Stimulated activated CD8-positive, alpha-beta memory T cell treated with anti-CD3 and anti-CD28 coated beads, Interleukin-12 subunit alpha, Interleukin-12 subunit beta, amount 100 ng/mL, for 1 hour (primary cell): ENCODE results near the gene ASGR2.
"Not testable (repeated sequence)": the region's sequence is repeated elsewhere in the genome, so short reads cannot be mapped to it uniquely, and the experiment has no call there.

Source experiments
- DNase-seq: peaks from one replicate; pipeline ENCODE4 v3.0.0-alpha.2; 2020; ENCODE audit warnings: low read depth

Gene ASGR2, protein sequence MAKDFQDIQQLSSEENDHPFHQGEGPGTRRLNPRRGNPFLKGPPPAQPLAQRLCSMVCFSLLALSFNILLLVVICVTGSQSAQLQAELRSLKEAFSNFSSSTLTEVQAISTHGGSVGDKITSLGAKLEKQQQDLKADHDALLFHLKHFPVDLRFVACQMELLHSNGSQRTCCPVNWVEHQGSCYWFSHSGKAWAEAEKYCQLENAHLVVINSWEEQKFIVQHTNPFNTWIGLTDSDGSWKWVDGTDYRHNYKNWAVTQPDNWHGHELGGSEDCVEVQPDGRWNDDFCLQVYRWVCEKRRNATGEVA

DNA sequence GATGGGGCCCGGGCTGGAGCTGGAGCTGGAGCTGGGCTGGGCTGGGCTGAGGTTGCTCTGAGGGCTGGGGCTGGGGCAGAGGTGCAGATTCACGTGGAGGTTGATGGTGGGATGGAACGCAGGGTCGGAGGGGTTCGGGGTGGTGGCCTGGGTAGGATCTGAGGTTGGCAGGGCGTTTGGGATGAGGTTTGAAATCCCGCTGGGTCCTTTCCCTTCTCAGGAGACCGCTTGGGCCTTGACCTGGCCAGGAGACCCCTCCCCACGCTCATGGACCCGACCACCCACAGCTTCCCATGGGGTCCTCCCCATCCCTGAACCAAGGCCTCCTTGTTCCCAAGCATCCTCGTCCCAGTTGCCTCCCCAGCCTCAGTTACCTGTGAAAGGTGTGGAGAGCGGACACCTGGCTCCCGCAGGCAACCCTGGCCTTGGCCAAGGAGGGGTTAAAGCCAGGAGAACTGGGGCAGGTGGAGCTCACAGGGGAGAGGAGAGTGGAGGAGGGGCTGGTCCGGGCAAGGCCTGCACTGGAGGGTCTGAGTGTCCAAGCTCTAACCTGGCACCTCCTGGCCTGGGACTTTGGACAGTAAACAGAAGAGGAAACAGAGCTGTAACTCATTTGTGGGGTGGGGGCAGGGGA lies at the start of gene ASGR2:
Gene ASGR2 (minus strand): TSS at position 582 of the 634 bp plus-strand sequence. CDS start 582 bp downstream, outside the sequence.
- DNase-seq = no peak

DNA sequence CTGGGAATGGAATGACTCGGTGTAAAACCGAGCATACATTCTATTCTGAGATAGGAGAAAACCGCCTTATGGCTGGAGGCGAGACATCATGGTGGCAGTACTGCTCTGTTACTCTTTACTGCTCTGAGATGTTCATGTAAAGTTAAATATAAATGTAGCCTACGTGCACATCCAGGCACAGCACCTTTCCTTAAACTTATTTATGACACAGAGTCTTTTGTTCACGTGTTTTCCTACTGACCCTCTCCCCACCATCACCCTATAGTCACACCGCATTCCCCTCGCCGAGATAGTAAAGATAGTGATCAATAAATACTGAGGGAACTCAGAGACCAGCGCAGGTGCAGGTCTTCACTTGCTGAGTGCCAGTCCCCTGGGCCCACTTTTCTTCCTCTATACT lies 44.9 kb upstream of the ASGR2 start:
- DNase-seq = not testable (repeated sequence)

DNA sequence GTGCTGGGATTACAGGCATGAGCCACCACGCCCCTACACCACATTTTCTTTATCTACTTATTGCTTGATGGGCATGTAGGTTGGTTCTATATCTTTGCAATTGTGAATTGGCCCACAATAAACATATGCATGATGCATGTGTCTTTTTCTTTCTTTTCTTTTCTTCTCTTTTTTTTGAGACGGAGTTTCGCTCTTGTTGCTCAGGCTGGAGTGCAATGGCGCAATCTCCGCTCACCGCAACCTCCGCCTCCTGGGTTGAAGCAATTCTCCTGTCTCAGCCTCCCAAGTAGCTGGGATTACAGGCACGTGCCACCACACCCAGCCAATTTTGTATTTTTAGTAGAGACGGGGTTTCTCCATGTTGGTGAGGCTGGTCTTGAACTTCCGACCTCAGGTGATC lies 43.8 kb upstream of the ASGR2 start:
- not testable (repeated sequence) for DNase-seq

DNA sequence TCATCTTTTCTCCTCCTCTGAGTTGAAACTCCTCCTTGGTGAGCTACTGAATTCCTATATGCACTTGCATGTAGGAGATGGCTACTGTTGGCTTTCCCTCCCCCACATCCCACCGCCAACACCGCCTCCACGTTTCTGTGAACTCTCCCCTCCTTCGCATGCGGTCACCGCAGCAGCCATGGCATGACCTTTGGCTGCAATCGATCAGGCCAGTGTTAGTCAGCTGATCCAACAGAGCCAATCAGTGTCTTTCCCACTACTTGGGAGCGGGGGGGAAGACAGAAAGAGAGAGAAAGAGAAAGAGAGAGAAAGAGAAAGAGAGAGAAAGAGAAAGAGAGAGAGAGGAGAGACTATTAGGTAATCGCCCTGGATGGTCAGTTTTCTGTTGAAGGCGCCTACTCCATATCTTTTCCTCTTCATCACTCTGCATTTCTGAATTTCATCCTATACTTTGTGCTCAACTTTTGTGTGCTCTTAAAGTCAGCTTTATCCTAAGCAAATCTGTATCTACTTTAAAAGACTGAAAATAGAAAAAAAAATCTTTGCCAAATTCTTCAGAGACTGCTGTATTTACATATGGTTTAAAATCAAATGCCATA lies 41.8 kb upstream of the ASGR2 start:
- no peak for DNase-seq

DNA sequence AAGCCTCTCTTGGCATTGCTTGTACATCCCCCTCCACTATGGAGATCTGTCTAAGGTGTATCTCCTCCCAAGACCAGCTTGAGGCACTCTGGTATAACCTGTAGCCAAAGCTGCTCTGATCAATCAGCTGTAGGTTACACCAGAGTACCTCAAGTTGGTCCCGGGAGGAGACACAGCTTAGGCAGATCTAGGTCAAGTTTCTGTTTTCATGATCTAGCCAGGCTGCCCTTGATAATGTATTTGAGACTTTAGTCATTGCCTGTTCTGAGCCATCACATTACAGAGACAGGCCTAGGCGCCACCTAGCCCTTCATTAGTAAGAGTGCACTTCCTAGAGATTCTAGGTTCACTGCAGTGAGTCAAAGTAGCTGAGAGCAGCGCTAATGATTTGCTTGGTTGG lies 33.1 kb upstream of the ASGR2 start:
- no peak for DNase-seq

DNA sequence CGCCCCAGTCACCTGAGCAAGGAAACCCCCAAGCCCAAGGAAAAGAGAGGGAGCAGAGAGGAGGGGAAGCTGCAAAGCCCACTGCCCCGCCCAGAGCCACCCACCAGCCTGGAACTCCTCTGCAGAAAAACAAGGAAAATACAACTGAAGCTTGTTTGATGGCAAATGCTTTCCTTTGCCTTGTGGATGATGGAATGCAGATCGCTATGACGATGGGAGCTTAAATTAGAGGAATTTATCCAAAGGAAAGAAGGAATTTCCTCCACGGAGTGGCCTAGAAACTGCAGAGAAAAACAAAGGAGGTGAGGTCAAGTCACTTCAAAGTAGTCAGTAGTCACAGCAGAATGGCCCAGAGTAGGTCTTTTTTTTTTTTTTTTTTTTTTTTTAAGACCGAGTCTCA lies 31.5 kb upstream of the ASGR2 start:
- no peak for DNase-seq

DNA sequence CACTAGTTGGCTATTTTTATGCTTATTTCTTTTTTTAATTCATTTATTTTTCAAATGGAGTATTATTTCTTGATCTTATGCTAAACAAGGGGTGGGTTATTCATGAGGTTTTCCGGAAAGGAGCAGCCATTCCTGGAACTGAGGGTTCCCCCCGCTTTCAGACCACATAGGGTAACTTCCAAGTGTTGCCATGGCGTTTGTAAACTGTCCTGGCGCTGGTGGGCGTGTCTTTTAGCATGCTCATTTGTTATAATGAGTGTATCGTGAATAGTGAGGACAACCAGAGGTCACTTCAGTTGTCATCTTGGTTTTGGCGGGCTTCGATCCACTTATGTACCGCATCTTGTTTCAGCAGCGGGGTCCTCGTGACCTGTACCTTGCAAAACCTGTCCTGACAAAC lies 29.6 kb upstream of the ASGR2 start:
- DNase-seq = no peak

DNA sequence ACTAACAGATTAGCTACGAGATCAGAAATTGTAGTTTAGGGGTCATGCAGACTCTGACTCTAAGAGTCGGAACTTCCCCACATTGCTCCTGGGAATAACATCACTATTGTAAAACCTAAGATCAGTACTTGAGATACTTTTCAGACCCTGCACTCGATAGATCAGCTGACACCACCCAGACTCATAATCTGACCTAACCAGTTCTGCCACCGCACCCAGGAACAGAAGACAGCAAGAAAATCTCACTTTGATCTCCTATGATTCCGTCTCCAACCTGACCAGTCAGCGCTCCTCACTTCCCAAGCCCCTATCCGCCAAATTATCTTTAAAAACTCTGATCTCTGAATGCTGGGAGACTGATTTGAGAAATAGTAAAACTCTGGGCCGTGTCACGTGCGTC lies 27.2 kb upstream of the ASGR2 start:
- DNase-seq = no peak

DNA sequence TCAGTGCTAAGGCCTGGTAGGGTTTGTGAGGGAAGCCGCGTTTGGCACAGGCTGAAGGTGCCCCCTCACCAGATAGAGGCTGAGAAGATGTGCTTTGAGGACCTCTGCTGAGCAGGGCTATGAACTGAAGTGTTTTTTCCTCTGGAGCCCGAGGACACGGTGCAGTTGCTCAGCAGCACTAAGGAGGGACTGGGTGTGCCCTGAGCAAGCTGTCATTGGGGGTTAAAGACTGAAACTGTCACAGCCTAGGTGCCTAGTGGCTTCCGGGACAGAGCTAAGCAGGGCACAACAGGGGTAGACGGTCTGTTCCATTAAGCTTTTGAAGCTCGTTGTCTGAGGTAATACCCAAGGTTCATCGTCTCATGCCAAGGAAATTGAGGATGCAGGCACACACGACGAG lies 24.8 kb upstream of the ASGR2 start:
- no peak for DNase-seq

DNA sequence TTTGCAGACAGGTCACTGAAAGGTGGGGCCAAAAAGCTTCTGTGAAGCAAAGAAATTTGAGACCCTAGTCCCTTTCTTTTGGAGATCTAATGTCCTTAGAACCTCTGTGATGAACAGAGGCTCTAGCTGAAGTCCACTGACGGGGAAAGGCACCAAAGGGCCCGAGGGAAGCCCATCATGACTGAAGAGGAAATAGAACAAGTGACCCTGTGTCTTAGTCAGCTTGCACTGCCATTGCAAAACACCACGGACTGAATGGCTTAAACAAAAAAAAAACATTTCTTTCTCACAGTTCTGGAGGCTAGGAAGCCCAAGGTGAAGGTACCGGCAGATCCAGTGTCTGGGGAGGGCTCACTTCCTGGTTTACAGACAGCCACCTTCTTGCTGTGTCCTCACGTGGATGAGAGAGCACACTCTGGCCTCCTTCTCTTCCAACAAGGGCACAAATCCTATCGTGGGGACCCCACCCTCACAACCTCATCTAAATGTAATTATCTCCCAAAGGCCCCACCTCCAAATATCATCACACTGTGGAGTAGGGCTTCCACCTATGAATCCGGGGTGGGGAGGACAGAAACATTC lies 24.3 kb upstream of the ASGR2 start:
- no peak for DNase-seq

DNA sequence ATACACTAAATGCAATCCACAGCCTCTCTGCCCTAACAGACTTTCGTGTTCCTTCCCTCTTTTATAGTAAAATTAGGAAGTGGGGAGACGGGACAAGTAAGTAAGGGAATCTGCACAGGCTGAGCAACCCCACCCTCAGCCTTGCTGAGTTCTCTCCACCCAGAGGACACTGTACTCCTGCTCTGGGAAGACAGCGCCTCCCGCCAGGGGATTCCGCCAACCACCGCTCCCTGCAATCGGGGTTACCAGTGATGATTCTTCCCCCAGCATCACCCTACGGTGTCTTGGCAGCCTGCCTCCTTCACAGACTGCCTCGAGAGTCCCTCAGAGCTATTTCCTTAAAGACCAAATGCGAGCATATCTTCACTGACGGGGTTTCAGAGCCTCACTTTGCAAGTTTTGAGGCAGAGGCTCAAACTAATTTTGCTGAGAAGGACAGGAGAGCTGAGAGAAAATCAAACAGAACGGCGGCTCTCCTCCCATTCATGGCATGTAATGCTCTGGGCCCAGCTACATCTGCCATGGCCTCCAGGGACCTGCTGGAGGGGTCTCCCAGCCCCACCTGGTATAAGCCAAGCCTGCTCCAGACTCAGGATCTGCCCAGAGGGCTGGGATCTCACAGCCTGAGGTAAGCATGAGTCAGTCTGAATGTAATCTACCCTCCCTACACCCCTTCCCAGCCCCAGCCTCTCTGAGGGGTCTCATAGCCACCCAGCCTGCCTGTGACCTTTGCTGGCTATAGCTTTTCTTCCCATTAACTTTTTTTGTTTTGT lies 22.7 kb upstream of the ASGR2 start:
- DNase-seq = no peak

DNA sequence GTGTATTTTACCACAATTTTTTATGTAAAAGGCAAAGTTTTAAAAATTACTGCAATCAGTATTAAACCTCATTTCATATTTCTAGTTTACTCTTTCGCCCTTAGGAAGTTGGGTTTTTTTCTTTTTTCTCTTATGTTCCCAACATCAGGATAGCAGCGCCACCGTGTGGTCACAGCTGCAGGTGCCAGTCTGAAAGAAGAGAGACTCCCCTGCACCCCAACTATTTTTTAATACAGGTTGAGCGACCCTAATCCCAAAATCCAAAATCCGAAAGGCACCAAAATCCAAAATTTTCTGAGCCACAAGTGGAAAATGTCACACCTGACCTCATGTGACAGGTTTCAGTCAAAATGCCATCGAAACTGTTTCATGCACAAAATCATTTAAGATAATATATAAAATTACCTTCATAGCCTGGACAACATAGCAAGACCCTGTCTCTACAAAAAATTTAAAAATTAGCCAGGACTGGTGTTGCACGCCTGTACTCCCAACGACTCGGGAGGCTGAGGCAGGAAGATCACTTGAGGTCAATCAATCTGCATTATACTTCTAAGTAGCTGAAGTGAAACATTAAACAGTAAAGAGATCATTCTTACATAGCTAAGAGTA lies 21.8 kb upstream of the ASGR2 start:
- DNase-seq = peak; percentile 68

DNA sequence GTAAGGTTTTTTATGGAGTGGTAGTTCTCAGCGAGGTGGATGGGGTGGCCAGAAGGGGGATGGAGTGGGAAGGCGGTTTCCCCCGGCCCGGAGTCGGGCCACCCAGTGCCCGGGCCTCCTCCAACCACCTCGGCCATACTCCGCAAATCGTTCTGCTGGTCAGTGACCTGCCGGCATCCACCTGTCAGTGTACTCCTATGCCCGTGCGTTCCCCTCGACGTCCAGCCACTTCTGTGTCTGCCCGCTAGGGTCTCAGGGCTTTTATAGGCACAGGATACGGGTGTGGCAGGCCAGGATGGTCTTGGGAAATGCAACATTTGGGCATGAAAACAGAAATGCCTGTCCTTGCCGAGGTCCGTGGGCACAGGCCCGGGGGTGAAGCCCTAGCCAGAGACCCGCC lies 19.3 kb upstream of the ASGR2 start:
- no peak for DNase-seq

DNA sequence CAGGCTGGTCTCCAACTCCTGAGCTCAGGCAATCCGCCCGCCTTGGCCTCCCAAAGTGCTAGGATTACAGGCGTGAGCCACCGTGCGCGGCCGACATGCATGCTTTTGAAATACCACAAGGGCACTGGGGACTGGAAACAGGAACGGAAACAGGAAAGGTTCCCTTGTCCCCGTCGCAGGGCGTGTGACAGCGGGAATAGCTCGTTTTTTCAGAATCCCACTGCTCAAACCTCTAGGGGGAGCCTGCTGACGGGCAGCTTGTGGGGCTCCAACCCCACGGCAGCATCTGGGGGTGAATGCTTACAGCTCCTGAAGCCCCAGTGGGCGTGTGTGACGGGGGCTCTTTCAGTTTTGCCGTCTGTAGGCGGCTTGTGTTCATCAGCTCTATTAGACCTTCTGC lies 18.8 kb upstream of the ASGR2 start:
- no peak for DNase-seq

DNA sequence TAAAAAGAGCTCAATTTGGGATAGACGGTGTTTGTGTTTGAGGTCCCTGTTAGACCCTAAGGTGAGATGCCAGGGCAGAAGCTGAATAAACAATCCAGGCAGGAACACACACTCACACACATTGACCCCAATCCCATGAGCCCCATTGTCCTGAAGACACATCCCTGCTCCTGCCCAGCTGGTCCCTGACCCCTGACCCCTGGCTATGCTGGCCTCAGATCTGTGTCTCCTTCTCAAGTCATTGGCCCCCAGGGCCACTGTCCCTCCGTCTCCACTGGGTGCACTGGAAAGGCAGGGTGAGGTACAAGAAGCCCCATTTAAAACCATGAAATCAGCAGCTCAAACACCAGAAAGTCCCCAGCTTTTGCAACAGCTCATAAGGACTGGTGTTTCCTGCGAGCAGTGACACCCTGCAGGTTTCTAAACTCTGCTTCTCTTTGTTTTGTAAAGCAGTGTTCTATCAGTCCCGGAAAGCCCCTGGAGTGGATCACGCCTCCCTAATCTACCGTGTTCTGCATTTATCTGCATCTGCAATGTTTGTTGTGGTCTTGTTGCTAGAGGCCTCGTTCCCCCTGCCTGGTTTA lies 18.0 kb upstream of the ASGR2 start:
- peak; percentile 18 for DNase-seq

DNA sequence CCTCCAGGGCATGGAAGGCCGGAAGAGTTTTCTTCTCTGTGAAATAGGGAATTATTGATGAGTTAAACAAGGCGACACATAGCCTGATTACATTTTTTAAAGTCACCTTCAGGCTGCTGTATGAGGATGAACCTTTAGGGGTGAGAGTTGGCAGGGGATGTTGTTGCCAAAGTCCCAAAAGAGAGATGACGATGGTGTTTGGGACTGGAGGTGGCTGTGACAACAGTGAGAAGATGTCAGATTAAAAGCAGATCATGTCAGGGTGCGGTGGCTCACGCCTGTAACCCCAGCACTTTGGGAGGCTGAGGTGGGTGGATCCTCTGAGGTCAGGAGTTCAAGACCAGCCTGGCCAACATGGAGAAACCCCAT lies 16.8 kb upstream of the ASGR2 start:
- DNase-seq = no peak

DNA sequence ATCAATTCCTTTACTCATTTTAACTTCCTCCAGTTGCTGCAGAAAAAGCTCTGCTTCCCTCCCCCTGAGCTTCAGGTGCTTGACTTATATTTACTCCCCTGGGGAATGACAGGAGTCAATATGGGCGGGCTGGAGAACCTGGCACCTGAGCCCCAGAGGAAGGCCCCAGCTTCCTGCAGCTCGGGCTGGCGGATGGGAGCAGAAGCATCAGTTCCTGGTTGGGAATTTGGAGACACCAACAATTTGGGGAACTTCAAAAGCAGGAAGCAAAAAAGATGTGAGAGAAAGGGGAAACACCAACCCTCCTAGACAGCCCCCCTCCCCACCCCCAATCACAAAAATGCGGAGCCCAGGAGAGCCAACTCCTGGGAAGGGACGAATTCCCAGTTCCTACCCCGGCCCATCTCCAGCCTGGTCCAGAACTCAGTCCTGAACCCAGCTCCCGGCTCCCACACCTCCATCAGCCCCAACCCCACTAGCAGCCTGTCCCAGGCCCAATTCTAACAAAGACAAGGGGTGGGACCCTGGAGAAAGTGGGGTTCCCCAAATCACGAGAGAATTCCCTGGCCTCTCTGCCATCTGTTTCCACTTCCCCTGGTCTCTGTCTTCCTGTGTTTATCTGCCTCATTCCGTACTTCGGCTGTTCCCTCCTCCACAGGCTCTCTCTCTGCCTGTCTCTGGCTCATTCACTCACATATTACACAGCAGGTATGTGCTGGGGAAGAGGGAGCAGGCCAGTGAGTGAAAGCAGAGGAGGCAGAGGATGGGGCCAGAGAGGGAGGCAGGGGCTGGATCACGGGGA lies 16.2 kb upstream of the ASGR2 start:
- DNase-seq = no peak

DNA sequence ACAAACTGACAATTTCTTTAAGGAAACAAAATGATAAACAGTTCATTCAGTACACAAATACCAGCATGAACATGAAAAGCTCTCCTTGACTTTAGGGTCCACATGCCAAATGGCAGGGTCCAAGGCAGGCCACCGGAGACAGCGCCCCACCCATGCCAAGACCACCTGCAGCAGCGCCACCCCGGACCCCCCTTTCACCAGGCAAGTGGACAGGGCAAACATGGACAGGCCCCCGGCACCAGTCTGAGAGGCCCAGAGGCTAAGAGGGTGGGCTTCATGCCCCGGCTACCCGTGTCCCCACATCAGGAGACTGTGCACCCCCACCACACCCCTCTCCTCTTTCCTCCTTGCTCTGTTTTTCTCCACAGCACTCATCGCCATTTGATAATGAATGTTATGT lies 14.7 kb upstream of the ASGR2 start:
- no peak for DNase-seq

DNA sequence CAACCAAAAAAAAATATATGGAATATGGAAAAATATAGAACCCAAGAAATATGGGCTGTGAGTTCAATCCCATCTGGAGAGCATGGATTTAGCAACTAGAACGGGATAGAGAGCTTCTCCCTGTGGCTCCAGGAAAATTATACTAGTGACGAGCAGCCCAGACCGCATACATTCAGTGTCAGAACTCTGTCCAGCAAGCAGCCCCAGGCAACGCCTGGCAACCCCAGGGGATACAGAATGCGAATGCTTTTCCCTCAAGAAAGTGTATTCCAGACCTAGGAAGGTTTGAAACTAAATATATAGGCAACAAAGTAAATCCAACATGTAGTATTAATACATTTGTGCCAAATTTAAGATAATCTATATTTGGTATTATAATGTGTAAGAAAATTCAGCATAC lies 13.5 kb upstream of the ASGR2 start:
- DNase-seq = no peak

DNA sequence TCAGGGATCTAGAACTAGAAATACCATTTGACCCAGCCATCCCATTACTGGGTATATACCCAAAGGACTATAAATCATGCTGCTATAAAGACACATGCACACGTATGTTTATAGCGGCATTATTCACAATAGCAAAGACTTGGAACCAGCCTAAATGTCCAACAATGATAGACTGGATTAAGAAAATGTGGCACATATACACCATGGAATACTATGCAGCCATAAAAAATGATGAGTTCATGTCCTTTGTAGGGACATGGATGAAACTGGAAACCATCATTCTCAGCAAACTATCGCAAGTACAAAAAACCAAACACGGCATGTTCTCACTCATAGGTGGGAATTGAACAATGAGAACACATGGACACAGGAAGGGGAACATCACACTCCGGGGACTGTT lies 12.9 kb upstream of the ASGR2 start:
- not testable (repeated sequence) for DNase-seq

DNA sequence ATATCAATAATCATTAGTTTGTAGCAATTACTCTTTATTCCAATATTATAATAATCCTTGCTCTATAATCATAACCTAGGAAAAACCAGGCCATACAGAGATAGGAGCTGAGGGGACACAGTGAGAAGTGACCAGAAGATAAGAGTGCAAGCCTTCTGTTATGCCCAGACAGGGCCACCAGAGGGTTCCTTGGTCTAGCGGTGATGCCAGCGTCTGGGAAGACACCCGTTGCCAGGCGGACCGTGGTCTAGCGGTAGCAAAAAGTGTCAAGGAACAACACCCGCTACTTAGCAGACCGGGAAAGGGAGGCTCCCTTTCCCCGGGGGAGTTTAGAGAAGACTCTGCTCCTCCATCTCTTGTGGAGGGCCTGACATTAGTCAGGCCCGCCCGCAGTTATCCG lies 11.8 kb upstream of the ASGR2 start:
- not testable (repeated sequence) for DNase-seq
